Medulla oblongata (tissue), 1 donor: ENCODE measurements around the gene ARFGEF2.

Experiments used
- DNase-seq: peaks from one replicate; pipeline ENCODE4 v3.0.0-alpha.2; 2015; ENCODE audit errors: extremely low spot score

The ARFGEF2 gene

GRCh38 chr20:48898896-48899530, 22.5 kb upstream of the ARFGEF2 start:
- peak; percentile 48 for DNase-seq

DNA sequence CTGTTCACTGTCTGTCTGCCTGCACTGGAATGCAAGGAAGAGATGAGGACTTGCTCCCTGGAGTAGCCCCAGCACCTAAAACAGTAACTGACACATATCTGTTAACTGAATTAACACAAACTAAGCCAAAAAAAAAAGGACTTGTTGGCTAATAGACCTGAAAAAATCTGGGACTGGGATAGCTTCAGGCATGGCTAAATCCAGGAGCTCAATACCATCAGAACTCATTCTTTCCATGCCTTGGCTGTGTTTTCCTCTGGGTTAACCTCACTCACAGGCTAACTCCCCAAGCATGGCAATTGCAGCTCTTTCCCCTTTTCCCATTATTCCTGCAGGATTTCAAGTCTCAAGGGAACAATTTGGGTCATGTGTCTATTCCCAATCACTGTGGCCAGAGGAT, 21.6 kb upstream of the ARFGEF2 start:
- no peak for DNase-seq

GRCh38 chr20:48901326-48901725, 20.2 kb upstream of the ARFGEF2 start:
- no peak for DNase-seq

GRCh38 chr20:48903705-48904104, 17.8 kb upstream of the ARFGEF2 start:
- no peak for DNase-seq

DNA sequence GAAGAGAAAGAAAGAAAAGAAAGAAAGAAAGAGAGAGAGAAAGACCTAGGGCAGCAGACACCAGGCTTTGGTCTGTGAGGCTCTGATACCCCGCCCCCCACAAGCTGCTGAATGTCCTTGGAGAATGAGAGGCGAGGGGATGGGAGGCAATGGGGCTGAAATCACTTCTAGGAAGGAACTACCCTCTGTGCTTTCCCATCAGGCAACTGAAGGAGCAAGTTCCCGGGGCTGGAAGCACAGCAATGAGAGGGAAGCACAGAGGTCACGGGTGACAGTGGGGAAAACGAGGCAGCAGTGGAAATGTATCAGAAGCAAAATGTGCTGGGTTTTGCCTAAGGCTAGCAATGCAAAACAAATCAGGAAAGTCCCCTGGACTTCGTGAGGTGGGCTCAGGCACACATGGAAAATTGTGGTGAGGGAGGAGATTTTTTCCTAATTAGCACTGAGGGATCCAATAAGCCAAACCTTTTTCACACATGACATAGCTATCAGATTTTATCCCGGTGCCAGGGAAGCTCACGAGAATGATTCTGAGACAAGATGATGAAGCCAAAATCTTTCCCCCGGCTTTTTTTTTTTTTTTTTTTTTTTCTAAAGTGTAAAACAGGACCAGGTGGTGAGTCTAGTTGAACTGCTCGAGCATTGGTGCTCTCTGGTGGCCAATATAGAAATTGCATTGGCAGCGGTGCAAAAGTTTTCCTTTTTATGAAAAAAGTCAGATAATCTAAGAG, 16.8 kb upstream of the ARFGEF2 start:
- DNase-seq, result peak; percentile 68

GRCh38 chr20:48905297-48905647, 16.2 kb upstream of the ARFGEF2 start:
- no peak for DNase-seq

GRCh38 chr20:48906221-48906877, 15.2 kb upstream of the ARFGEF2 start:
- no peak for DNase-seq

- DNase-seq, result no peak
Measured at GRCh38 chr20:48908656-48909319, 12.7 kb upstream of the ARFGEF2 start.

- DNase-seq, result no peak
Measured at GRCh38 chr20:48909910-48910309, 11.6 kb upstream of the ARFGEF2 start.

DNA sequence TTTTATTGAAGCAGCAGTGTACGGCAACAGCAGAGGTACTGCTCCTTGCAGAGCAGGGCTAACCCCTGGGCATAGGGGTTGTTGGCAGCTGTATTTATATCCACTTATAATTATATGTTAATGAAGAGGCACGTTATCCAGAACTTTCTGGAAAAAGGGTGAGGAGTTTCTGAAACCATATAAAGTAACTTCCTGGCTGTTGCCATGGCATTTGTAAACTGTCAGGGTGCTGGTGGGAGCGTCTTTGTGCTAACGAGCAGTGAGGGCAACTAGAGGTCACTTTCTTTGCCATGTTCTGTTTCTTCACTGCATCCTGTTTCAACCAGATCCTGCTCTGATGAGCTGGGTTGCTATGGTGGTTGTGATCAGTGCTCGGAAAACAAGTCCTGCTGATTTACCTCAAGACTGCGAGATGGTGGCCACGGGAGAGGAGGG, 11.1 kb upstream of the ARFGEF2 start:
- DNase-seq, result no peak

GRCh38 chr20:48912065-48912464, 9.4 kb upstream of the ARFGEF2 start:
- DNase-seq, result no peak

DNA sequence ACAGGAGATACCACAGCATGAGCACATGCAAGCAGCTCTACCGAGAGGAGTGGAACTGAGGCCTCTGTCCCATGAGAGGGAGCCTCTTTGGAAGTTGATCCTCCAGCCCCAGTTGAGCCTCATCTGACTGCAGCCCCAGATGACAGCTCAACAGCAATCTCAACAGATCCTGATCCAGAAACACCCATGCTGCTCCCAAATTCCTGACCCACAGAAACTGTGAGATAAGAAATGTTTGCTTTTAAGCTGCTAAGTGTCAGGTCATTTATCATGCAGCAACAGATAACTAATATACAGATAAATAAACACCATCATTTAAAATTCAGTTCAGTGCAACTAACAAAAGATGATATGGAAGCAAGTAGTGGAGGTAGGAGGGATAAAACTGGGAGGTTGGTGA, 4.8 kb upstream of the ARFGEF2 start:
- DNase-seq, result no peak

GRCh38 chr20:48919336-48919881, 2.1 kb upstream of the ARFGEF2 start:
- DNase-seq, result no peak

DNA sequence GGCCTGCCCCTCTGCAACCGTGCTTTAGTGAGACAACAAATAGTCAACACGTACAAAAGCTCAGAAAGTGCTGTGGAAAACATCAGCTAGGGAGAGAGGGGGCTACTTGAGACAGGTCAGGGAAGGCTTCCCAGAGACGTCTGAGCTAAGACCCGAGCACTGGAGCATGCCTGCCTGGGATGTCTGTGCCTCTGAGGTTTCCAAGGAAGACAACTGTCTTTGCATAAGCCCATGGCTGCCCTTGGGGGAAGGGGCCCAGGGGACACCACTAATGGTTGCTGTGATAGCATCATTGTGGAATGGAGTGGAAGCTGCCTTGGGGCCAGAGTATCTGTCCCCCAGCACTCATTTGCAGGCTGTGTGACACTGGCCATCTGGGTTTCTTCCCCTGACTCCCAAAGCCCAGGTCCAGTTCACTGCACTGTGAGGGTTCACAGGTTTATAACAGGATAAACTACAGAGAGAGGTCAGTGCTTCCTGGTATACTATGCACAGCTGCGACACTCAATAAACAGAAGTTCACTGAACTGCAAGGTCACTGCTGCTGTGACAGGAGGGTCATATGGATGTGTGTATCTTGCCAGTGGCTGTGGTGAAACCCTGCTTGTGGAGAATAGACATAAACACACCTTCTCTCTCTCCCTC, 1.5 kb upstream of the ARFGEF2 start:
- DNase-seq, result no peak

GRCh38 chr20:48920527-48921167, 864 bp upstream of the ARFGEF2 start:
- no peak for DNase-seq

DNA sequence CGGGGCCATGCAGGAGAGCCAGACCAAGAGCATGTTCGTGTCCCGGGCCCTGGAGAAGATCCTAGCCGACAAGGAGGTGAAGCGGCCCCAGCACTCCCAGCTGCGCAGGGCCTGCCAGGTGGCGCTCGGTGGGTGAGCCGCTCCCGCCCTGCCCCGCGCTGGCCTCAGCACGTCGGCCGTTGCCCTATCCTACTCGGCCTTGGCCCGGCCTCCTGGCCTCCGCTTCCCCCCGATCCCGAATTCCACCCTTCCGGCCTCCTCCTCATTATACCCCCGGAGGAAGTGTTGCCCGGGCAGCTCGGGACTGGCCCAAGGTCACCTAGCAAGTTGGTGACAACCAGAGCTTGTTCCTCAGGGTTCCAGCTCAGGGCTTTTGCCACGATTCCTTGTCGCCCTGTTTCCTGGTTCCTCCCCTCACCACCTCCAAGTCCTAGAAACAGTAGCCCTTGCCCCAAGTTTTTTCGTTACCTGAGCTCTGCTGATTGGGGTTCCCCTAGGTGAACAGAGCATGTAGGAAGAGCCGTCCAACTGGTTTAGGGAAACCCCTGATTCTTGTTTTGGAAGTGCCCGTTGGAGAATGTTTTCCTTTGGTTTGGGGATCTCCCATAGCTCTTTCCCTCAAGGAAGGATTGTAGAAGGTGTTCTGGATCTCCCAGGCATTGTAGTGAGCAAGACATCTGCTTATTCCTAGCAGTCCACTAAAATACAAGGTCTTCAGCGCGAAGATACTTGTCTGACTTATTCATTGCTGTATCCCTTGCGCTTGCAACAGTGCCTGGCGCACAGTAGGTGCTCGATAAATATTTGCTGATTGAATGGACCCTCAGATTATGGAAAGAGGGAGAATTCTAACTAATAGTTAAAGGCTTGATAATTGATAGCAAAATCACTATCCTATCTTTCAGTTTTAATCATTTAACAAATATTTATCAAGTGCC, 641 bp downstream of the ARFGEF2 start:
- DNase-seq, result peak; percentile 22

GRCh38 chr20:48923149-48923718, 1.7 kb downstream of the ARFGEF2 start:
- no peak for DNase-seq

GRCh38 chr20:48924756-48925109, 3.2 kb downstream of the ARFGEF2 start:
- no peak for DNase-seq

DNA sequence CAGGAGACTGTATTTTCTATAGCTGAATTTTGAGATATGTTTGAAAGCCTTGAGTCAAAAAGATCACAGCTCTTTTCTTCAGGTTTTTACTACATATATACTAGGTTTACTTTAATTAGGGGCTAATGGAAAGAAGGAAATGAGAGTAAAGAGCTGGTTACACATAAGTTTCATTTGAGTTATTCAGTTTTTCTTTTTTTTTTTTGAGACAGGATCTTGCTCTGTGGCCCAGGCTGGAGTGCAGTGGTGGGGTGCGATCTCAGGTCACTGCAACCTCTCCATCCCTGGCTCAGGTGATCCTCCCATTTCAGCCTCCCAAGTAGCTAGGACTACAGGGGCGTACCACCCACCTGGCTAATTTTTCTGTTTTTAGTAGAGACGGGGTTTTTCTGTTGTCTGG, 4.8 kb downstream of the ARFGEF2 start:
- no peak for DNase-seq

- DNase-seq, result no peak
Measured at GRCh38 chr20:48926821-48927220, 5.3 kb downstream of the ARFGEF2 start.
